Stimulated activated CD4-positive, alpha-beta T cell treated with anti-CD3 and anti-CD28 coated beads, Interleukin-1b, Interleukin-23, amount 100 ng/mL, for 48 hours (primary cell): Measurements from ENCODE around the gene PCYT1A.
"Not testable (repeated sequence)": the region's sequence is repeated elsewhere in the genome, so short reads cannot be mapped to it uniquely, and the experiment has no call there.

ENCODE experiments used
- DNase-seq: peaks from one replicate; pipeline ENCODE4 v3.0.0-alpha.2; 2020

PCYT1A gene

DNA sequence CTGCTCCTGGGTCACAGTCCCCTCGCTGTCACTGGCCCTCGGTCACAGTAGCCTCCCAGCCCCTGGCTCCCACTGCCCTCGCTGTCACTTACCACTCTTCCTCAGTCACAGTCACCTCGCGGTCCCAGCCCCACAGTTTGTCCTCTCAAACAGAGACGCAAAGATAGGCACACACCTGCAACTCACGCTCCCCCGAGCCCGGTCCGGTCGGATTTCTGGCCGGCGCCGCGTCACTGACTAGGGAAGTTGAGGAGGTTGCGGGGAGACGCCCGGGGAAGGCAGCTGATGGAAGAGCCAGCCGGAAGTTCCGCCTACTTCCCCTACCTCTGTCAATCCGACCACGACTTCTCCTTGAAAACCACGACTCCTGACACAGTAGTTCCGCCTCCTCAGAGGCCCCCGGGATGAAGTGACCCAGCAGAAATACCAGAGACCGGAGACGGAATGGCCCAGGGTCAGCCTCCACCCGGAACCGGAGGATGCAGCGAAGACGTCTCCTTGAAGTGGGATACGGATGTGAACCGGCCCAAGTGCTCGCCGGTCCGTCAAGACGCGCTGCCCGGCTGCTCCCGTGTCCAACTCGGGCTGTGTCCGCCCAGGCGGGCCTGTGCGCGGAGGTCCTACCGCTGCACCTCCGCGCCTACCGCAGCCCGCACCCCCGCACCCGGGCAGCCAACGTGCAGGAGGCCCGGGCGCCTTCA, at the start of gene PCYT1A:
PCYT1A (minus strand) TSS at position 287 of the 701 bp plus-strand sequence. CDS start 17,195 bp downstream, outside the sequence.
- peak; percentile 79 for DNase-seq

DNA sequence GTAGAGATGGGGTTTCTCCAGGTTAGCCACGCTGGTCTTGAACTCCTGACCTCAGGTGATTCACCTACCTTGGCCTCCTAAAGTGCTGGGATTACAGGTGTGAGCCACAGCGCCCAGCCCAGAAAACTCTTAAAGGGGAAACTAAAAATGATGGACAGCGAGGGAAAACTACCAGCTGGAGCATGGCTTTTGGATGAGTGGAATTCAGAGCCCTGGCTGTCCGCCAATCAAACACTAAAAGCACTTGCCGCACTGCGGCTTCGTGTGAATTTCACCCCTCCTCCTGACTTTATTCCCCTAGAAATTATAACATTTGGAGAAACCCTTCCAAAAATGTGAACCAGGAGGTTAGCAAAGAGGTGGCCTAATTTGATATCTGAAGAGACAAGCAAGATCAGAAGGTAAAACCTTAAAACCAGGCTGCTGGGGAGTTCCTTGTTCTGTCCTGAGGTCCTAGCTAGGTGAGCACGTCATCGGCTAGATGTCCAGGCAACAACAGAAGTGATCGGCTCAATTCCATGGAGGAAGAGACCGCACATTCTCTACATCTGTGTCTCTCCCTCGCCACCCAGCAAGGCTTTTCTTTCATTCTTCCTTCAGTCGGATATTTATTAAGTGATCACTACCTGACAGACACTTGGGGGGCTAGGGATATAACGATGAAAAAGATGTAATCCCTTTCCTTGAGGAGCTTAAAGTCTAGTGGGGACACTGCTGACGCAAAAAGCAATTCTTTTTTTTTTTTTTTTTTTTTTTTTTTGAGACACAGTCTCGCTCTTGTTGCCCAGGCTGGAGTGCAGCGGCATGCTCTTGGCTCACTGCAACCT, 49.0 kb upstream of the PCYT1A start:
- no peak for DNase-seq

DNA sequence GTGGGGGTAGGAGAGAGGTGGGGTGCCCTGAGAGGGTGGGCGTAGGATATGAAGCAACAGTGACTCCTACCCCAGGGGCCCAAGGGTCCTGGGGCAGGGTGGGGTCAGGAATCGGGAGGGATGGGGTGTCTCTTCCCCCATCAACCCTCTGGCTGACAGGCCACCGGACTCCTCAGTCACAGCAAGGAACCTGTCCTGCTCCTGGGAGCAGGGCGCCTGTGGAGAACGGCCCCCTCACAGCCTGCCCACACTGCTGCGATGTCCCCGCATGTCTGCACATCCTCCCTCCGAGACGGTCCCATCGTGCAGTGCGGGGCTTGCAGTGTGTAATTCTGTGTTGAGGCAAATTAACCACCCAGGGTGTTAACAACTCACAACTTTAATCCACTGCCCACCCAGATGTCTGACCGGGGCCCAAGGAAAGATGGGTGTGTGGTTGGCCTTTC, 48.0 kb upstream of the PCYT1A start:
- DNase-seq = no peak

DNA sequence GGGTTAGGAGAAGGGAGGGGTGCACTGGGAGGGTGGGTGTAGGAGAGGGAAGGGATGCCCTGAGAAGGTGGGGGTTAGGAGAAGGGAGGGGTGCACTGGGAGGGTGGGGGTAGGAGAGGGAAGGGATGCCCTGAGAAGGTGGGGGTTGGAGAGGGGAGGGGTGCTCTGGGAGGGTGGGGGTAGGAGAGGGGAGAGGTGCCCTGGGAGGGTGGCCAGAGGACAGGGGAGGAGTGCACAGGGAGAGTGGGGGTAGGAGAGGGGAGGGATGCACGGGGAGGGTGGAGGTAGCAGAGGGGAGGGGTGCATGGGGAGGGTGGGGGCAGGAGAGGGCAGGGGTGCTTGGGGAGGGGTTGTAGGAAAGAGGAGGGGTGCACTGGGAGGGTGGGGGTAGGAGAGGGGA, 47.5 kb upstream of the PCYT1A start:
- no peak for DNase-seq

DNA sequence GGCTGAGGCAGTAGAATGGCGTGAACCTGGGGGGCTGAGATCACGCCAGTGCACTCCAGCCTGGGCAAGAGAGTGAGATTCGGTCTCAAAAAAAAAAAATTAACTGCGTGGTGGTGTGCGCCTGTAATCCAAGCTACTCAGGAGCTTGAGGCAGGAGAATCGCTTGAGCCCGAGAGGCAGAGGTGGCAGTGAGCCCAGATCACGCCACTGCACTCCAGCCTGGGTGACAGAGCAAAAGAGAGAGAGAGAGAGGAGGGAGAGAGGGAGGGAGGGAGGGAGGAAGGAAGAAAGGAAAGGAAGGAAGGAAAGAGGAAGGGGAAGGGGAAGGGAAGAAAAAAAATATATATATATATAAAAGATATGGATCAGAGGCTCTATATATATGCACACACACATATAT, 44.6 kb upstream of the PCYT1A start:
- no peak for DNase-seq

DNA sequence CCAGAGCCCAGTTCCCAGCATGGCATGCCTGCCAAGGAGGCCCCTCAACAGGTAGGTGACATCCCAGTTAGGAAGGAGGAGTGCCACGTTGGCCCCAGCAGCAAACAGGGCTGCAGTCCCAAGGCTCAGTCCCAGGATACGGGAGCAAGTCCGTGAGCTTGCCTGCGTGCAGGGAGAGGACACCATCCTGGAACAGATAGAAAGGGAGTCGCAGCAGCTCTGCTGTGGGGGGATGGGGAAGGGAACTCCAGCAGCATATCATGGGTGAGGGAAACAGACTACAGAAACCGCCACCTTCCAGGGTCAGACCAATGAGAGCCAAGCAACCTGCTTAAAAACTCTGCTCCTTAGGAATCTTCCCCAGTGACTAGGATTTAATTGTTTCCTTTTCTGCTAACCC, 39.9 kb upstream of the PCYT1A start:
- DNase-seq = no peak

DNA sequence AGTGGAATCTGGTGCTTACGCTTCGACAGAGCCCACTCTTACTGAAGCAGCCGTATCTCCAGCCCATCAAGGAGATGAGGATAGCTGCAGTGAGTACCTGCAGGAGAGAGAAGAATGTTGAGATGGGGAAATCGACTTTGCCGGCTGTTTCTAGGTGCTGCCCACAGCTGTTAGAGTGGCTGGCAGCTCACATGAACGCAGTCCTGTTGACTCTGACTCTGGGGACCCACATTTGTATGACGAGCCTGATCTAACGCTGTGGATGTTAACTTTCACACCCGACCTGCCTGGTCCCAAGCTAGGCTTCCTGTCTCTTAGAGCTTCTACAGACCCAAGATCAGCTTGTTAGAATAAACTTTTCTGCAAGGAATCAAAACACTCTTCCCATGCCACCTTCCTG, 39.4 kb upstream of the PCYT1A start:
- DNase-seq = no peak

DNA sequence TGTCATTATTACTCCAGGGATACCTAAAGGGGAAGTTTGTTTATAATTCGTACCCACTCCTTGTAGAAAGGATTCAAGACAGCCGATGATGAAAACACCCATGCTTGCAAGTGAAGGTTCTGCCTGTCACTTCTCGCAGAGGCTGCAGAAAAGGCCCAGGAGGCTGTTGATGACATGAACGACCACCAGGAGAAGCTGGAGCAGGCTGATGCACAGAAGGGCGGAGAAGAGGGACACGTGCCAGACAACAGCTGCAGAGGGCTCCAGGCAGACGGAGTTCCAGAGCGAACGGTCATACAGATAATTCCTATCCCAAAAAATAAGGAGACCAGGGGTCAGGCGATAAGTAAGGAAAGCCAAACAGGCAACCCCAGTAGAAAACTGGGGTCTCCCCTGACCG, 36.2 kb upstream of the PCYT1A start:
- no peak for DNase-seq

DNA sequence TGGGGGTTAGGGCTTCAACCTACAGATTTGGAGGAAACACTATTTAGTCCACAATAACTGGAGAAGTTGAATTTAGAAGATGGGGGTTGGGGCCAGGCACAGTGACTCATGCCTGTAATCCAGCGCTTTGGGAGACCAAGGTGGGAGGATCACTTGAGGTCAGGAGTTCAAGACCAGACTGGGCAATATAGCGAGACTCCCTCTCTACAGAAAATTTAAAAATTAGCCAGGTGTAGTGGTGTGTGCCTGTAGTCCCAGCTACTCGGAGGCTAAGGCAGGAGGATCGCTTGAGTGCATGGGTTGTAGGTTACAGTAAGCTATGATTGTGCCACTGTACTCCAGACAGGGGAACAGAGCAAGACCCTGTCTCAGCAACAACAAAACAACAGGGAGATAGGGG, 35.5 kb upstream of the PCYT1A start:
- no peak for DNase-seq

DNA sequence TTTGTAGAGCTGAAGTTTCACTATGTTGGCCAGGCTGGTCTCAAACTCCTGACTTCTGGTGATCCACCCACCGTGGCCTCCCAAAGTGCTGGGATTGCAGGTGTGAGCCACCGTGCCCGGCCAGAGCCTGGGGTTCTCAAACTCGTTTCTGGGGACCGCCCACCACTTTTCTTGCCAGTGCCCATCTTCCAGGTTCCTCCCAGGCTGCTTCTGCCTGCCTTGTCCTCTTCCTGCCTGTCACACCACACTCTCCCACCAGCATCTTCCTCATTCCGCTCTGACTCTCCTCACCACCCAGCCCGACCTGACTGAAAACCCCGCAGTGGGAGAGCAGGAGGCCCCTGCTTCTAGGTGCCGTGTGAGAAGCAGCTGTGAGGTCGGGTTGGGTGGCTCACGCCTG, 33.6 kb upstream of the PCYT1A start:
- no peak for DNase-seq

DNA sequence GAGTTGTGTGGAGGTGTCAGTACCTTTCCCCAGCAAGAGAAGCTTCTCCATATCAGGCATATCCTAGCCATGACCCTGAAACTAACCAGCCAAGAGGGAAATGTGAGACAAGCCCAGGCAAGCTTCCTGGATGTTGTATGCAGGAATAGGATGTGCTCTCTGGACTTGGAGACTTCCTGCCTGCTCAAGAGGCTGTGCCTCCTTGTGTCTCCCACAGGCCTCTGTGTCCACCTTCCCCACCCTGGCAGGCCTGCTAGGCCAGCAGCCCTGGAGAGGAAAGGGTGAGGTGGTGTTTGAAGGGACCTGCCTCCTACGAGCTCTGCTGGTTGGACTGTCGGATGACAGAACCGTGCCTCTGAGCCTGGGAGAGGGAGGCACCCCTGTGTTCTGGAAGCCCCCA, 32.6 kb upstream of the PCYT1A start:
- DNase-seq = no peak

DNA sequence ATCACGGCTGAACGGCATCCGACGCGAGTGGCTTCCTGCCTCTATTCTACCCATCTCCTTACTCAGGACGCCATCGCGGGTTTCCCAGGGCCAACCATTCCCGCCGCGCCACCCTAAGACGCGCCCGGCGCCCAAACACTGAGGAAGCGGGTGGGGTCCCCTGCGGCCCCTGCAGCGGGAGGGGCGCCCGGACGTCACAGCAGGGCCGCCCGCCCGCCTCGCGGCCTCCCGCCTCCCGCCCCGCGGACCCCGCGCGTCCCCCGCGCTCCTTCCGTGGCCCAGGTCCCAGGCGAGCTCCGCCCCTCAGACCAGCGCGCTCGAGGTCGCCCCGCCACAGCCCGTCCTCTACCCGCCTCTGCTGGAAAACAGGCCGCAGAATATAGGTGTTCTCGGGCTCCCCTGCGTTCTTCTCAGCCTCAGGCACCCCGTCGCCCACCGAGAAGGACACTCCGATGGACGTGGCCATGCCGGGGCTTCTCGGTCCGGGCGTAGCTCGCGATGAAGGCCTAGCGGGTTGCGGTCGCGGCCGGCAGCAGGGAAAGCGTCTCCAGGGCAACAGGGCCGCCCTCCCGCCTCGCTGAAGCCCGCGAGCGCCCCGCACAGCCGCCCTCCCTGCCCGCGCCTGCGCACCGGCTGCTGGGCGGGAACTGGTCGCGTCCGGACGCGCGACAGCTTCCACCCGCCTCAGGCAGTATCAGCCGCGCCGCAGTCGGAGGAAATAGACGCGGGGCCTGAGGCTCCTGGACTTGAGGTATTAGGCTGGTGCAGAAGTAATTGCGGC, 30.4 kb upstream of the PCYT1A start, which contains the start of gene DYNLT2B:
DYNLT2B (minus strand) TSS at position 554 of the 781 bp plus-strand sequence; CDS start at position 466, 88 bp downstream.
- peak; percentile 86 for DNase-seq

DNA sequence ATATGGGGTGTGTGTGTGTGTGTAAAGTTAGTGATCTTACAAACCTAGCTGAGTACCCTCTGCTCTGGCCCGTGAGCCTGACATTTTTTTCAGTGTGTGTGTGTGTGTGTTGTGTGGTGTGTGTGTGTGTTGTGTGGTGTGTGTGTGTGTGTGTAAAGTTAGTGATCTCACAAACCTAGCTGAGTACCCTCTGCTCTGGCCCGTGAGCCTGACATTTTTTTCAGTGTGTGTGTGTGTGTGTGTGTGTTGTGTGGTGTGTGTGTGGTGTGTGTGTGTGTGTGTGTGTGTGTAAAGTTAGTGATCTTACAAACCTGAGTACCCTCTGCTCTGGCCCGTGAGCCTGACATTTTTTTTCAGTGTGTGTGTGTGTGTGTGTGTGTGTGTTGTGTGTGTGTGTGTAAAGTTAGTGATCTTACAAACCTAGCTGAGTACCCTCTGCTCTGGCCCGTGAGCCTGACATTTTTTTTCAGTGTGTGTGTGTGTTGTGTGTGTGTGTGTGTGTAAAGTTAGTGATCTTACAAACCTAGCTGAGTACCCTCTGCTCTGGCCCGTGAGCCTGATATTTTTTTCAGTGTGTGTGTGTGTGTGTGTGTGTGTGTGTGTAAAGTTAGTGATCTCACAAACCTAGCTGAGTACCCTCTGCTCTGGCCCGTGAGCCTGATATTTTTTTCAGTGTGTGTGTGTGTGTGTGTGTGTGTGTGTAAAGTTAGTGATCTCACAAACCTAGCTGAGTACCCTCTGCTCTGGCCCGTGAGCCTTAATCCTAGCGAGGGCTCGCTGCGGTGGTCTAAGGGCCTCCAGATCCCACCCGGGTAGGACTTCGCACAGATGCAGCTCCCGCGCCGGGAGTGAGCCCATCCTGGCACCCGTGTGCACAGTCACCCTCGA, 29.5 kb upstream of the PCYT1A start:
- DNase-seq = not testable (repeated sequence)

DNA sequence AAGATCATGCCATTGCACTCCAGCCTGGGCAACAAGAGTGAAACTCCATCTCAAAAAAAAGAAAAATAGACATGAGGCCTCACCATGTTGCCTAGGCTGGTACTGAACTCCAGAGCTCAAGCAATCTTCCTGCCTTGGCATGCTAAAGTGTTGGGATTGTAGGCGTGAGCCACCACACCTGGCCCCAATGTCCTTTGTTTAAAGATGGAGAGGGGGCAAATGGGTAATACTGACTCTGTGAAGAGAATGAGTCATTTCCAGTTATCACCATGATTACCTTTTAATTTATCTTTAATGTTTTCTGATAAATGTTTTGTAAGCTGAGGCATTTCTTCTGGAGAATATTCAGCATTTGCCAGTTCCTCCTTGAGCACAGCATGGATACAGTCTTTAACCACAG, 28.3 kb upstream of the PCYT1A start:
- DNase-seq = no peak

DNA sequence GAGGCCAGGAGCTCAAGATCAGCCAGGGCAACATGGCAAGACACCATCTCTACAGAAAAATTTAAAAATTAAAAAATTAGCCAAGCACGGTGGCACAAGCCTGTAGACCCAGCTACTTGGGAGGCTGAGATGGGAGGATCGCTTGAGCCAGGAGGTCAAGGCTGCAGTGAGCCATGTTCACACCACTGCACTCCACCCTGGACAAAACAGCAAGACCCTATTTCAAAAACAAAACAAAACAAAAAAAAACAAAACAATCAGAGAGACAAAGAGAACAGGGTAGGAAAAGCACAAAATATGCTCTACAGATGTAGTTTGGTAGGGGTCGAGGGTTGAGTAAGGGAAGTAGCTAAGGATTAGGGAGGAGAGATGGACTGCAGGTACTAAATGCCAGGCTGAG, 27.1 kb upstream of the PCYT1A start:
- no peak for DNase-seq

DNA sequence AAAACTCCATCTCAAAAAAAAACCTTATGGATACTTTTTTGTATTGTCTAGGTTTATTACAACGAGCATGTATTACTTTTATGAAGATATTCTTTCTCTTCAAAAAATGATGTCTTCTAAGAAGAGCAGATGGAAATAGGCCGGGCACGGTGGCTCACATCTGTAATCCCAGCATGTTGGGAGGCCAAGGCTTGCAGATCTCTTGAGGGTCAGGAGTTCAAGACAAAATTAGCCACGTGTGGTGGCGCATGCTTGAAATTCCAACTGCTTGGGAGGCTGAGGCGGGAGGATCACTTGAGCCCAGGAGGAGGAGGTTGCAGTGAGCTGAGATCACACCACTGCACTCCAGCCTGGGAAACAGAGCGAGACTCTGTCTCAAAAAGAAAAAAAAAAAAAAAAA, 26.6 kb upstream of the PCYT1A start:
- DNase-seq = not testable (repeated sequence)

DNA sequence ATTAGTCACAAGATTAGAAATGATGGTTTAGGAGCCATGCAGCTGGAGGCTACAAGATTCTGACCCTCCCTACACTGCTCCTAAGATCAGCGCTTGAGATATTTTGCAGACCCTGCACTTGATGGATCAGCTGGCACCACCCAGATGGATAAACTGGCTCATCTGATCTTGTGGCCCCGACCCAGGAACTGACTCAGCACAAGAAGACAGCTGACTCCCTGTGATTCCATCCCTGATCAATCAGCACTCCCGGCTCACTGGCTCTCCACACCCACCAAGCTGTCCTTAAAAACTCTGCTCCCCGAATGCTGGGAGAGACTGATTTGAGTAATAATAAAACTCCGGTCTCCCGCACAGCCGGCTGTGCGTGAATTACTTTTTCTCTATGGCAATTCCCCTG, 15.4 kb upstream of the PCYT1A start:
- DNase-seq = not testable (repeated sequence)

DNA sequence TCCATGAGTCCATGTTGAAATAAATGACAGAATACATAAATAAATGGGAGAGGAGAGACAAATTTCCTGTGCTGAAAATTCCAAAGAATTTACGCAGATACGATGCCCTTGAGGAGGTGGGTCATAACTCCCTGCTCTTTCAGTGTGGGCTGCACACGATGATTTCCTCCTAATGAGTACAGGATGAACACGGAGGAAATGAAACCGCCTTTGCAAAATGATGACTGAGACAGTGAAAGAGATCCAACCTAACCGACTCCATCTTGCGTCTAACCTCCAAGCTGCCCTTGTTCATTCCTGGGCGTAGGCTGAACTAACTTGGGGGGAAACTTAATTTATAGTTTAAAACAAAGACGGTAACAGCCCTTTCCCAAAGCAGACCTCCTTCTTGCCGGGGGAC, 15.0 kb upstream of the PCYT1A start:
- not testable (repeated sequence) for DNase-seq

DNA sequence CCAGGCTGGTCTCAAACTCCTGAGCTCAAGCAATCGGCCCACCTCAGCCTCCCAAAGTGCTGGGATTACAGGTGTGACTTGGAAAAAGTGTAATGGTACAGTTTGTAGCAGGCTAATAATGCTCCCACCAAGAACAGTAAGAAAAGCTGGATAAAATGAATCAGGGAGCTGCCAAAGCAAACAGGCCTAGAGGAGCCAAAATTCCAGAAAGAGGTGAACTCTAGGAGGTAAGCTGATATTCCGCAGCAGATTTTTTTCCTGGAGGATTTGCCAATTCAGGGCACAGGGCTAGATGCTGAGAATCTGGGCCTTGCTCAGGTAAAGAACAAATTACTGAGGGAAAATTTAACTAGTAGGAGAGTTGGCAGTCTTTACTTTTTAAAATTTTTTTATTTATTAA, 11.0 kb upstream of the PCYT1A start:
- no peak for DNase-seq

DNA sequence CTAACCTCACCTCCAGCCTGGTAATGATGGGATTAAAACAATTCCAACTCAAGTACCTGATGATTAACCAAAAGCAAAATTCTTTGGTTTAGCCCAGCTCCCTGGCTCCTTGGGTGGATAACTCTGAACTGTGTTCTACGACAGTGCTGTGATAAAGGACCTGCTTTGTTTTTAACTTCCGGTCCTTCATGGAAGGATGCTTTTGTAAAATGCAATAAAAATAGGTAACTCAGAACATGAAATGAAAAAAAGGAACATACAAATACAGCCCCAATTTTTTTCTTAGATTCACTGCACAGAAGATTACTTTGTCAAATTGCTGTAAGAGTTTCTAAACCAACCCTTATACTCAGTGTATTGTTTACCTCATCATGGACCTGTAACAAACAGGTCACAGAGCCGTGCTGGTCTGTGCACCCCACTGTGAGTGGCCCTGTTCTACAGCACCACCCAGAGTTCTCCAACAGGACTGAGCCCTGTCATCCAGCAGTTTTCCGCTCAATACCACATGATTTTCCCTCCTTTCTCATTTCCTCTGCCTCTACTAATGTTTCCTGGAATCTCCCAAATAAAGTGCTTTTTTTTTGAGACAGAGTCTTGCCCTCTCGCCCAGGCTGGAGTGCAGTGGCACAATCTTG, 4.9 kb upstream of the PCYT1A start:
- DNase-seq = no peak

DNA sequence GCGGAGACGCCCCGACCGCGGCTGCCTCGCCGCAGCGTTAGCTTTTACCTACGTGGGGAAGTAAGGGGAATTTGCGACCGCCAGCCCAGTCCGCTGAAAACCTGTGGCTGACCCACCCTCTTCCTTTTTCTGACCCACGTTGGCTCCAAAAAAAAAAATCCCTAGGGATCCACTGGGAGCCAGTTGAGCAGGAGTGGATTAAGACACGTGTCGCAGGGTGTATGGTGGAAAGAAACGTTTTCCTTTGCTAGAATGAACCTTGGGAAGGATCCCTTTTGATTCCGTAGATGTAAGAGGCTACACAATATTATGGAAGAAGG, 575 bp upstream of the PCYT1A start:
- DNase-seq = no peak

DNA sequence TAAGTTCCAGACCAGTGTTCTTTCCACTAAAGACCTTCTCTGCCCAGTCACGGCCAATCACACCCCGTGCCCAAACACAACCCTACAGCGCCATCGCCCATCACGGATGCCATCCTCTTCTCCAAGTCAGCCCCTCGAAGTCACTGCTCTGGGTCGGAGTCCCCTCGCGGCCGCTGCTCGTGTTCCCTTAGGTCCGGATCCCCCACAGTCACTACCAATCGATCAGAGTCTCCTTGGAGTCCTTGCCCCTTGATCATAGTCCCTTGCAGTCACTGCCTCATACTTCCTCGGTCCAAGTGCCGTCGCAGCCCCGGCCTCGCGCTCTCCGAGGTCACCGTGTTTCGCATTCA, 461 bp downstream of the PCYT1A start:
- peak; percentile 24 for DNase-seq
